GM18858 (cell line): Measurements from ENCODE around the gene PLA2G12B.
"Not testable (repeated sequence)": the region's sequence is repeated elsewhere in the genome, so short reads cannot be mapped to it uniquely, and the experiment has no call there.

Experiments
- ATAC-seq: cut with Tn5 transposase; IDR thresholded peaks from one replicate; pipeline ENCODE4 v1.9.1; 2021; ENCODE audit not compliant: unreplicated experiment

PLA2G12B gene, protein sequence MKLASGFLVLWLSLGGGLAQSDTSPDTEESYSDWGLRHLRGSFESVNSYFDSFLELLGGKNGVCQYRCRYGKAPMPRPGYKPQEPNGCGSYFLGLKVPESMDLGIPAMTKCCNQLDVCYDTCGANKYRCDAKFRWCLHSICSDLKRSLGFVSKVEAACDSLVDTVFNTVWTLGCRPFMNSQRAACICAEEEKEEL

DNA sequence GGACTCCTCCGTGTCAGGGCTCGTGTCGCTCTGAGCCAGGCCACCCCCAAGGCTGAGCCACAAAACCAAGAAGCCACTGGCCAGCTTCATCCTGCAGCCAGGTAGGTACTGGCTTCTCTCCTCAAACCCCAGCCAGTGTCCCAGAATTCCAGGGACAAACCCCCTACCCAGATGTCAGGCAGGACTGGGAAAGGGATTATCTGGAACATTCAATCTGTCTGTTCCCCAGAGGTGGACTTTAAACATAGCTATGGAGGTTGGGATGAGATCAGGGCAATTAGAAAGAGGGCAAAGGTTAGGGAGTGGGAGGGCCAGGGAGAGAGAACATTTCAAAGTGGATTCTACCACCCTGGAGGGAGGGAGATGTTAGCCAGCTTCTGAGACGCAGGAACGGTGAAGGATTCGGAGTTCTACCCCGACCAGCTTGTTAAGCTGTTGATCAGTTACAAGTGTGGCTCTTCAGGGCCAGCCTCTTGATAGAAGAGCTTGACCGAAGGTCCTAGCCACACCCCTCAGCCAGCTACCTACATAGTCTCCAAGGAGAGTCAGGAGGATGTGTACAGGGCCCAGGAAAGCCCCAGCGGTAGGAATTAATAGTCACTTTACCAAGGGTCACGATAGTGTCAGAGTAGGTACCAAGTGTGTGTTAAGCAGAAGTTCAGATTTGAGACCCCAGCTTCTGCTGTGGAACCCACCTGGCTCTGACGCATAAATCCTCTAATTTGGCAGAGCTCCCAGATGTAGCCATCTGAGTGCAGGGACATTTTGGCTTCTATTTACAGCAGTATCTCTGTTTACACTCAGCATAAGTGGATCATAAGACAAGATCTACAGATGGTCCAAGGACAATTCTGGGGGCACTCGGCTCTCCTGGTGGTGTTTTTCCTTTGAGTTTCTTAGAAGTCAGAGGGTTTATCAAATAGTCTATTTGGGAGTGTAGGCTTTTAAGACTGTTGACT is at the start of gene PLA2G12B:
Gene PLA2G12B (minus strand): TSS at position 211 of the 959 bp plus-strand sequence. CDS start 121 bp downstream, at position 90.
- no peak for ATAC-seq

GRCh38 chr10:73003822-73004221 is 49.2 kb upstream of the PLA2G12B start:
- ATAC-seq: no peak

GRCh38 chr10:73000973-73001372 is 46.4 kb upstream of the PLA2G12B start:
- no peak for ATAC-seq

- no peak for ATAC-seq
These were observed 42.5 kb upstream of the PLA2G12B start for GRCh38 chr10:72997099-72997498.

GRCh38 chr10:72995459-72995858 is 40.9 kb upstream of the PLA2G12B start:
- not testable (repeated sequence) for ATAC-seq

DNA sequence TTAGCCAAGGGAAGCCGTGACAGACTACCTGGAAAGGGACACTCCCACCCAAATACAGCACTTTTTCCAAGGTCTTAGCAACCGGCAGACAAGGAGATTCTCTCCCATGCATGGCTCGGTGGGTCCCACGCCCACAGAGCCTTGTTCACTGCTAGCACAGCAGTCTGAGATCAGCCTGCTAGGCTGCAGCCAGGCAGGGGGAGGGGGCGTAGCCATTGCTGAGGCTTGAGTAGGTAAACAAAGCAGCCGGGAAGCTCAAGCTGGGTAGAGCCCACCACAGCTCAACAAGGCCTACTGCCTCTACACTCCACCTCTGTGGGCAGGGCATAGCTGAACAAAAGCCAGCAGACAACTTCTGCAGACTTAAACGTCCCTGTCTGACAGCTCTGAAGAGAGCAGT is 35.2 kb upstream of the PLA2G12B start:
- ATAC-seq: not testable (repeated sequence)

DNA sequence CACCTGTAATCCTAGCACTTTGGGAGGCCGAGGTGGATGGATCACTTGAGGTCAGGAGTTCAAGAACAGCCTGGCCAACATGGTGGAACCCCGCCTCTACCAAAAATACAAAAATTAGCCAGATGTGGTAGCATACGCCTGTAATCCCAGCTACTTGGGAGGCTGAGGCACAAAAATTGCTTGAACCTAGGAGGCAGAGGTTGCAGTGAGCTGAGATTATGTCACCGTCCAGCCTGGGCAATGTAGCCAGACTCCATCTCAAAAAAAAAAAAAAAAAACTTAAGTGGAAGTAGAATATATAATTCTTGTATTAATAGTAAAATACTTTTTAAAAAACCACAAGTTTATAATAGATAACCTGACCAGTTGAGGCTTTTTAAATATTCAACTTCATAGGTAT is 30.0 kb upstream of the PLA2G12B start:
- not testable (repeated sequence) for ATAC-seq

- ATAC-seq: no peak
These were observed 27.4 kb upstream of the PLA2G12B start for GRCh38 chr10:72981882-72982529.

DNA sequence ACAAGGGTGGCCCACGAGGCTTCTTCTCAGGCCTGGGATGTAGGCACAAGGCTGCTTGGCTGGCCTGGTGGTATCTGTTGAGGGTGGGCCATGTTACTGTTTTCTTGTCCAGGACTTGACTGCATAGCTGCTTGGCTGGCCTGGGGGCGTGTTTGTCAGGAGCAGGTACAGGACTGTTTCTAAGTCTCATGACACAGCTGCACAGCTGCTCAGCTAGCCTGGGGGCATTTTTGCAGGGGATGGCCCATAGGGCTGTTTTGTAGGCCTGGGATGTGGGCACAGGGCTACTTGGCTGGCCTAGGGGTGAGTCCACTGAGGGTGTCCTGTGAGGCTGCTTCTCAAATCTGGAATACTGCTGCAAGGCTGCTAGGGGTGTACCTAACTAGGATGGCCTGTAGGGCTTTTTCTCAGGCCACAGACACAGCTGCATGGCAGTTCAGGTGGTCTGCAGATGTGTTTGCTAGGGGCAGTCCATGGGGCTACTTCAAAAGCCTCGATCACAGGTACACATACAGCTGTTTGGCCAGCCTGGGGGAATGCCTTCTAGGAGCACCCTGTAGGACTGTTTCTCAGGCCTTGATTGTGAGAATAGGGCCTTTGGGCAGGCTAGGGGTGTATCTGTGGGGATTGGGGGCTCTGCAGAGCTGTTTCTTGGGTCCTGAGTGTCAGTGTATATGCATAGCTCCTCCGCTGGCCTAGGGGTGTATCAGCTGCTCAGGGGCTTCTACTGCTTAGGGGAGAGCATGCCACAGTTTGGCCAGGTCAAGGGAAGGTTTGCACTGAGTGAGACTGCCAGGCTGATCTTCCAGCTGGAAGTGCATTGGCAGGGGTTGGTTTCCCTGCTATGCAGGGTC is 26.6 kb upstream of the PLA2G12B start:
- no peak for ATAC-seq

DNA sequence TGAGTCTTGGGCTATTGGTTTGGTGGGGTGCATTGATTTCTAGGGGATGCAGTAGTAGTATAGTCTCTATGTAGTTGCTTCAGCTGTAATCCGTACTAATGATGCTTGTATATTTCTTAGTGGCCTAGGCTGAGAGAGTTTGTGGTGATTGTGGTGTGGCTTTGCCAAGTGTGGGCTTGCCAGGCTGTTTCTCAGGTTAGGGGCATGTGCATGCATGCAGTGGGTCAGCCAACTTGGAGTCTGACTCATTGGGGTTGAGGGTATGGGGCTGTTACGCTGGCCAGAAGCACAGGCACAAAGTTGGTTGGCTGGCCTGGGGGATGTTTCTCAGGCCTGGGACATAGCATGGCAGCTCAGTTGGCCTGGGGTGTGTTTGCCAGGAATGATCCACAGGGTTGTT is 25.7 kb upstream of the PLA2G12B start:
- no peak for ATAC-seq

DNA sequence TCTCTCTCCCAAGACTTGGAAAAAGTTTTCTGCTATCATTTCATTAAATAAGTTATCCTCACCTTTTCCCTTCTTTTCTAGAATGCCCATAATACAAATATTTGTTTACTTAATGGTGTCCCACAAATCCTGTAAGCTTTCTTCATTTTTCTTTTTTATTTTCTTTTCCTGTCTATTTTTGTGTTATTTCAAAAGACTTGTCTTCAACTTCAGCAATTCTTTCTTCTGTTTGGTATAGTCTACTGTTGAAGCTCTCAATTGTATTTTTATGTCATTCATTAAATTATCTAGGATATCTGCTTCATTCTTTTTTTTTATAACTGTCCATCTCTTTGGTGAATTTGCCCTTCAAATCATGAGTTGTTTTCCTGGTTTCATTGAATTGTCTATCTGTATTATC is 25.1 kb upstream of the PLA2G12B start:
- ATAC-seq: no peak

- no peak for ATAC-seq
These were observed 22.3 kb upstream of the PLA2G12B start for GRCh38 chr10:72976886-72977285.

DNA sequence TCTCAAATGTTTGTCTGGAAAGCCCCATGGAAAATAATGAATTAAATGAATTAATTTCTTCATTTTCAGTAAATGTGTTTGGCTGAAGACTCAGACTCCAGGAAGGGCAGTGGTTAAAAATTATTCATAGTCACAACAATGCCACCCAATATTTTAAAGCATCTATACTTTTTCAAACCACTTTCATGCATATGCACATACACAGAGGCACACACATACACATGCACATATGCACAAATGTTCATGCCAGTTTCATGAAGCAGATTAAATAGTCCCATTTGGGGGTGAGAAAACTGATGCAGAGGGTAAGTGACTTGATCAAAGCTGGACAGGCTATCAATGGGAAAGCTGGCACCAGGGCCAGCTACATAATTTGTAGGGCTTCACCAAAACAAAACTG is 1.4 kb upstream of the PLA2G12B start:
- ATAC-seq: no peak

DNA sequence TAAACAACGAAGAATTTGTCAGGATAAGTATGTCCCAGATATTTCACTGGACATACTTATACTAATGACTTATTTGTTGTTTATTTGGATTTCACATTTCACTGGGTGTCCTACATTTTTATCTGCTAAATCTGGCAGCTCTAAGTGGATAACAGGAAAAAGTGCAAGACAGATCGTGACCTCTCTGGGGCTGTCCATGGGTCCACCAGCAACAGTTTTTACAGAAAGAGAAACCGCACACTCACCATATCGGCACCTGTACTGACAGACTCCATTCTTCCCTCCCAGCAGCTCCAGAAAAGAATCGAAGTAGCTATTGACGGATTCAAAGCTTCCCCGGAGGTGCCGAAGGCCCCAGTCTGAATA is 393 bp downstream of the PLA2G12B start:
- no peak for ATAC-seq

- no peak for ATAC-seq
These were observed 919 bp downstream of the PLA2G12B start for GRCh38 chr10:72953687-72954086.

GRCh38 chr10:72952642-72953158 is 1.9 kb downstream of the PLA2G12B start:
- ATAC-seq: no peak

GRCh38 chr10:72952189-72952588 is 2.4 kb downstream of the PLA2G12B start:
- no peak for ATAC-seq

DNA sequence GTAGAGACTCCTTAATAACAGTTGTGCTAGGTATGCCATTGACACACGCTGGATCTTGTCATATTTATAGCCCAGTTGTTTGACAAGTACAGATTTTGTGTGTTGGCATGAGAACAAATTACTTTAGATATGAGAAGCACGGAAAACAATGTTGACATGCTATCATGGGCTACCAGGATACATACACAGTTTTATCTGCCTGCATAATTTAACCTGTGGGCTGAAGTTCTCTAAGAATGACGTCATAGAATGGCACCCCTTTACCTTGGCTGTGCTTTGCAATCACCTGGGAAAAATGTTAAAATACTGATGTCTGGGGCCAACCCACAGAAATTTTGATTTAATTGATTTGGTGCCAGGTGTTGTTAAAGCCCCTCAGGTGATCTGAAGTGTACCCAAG is 2.8 kb downstream of the PLA2G12B start:
- no peak for ATAC-seq

DNA sequence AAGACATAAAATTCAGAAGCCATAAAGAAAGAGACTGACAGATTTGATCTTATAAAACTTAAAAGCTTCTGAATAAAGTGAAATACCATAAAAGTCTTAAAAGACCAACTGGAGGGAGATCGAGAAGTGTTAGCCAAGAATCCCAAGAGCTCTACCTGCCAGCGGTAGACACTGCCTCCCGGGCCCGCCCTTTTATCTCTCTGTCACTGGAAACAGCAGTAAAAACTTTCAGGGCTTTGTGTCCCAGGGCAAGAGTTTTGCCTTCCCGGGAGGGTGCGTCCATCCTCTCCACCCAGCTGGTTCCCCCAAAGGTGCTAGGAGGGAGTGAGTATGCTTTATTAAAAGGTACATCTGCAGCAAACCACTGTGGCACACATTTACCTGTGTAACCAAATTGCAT is 5.8 kb downstream of the PLA2G12B start:
- ATAC-seq: no peak

GRCh38 chr10:72946963-72947362 is 7.6 kb downstream of the PLA2G12B start:
- no peak for ATAC-seq
